SU-DHL-6 (cell line): ENCODE data around the gene MAP3K7CL.

ENCODE experiments used
- H2AFZ ChIP-seq: fragments of 200-600 bp; sonication (generic); 2 replicates; pipeline ENCODE4 v1.6.1; 2014; ENCODE audit warnings: low read depth, mild to moderate bottlenecking, moderate library complexity, mixed read lengths, antibody characterized with exemption, low read length; ENCODE audit not compliant: severe bottlenecking
- H3F3A ChIP-seq: fragments of 200-600 bp; shearing (Covaris generic); 2 replicates; pipeline ENCODE4 v1.6.0; 2016; ENCODE audit warnings: antibody characterized with exemption, mild to moderate bottlenecking; ENCODE audit not compliant: insufficient read depth
- H3K27ac ChIP-seq: fragments of 200-600 bp; sonication (generic); 2 replicates; pipeline ENCODE4 v1.5.1; 2016; ENCODE audit warnings: low read depth, mild to moderate bottlenecking, low read length, moderate library complexity, mixed read lengths
- H3K27me3 ChIP-seq: fragments of 200-600 bp; sonication (generic), shearing (Covaris generic); 2 replicates; pipeline ENCODE4 v1.6.0; 2014; ENCODE audit warnings: mild to moderate bottlenecking, low read length
- H3K36me3 ChIP-seq: fragments of 200-600 bp; sonication (generic); 2 replicates; pipeline ENCODE4 v1.6.1; 2014; ENCODE audit warnings: mild to moderate bottlenecking, low read length, mixed read lengths
- H3K4me2 ChIP-seq: fragments of 300-600, 200-600 bp; shearing (Covaris generic), sonication (generic); 2 replicates; pipeline ENCODE4 v1.6.0; 2014; ENCODE audit warnings: low read length, low read depth, mild to moderate bottlenecking; ENCODE audit not compliant: poor library complexity, severe bottlenecking
- H3K4me3 ChIP-seq: fragments of 200-600 bp; sonication (generic); 2 replicates; pipeline ENCODE4 v1.5.1; 2014; ENCODE audit warnings: antibody characterized with exemption, low read length, mild to moderate bottlenecking, mixed read lengths; ENCODE audit not compliant: insufficient read depth, poor library complexity, severe bottlenecking
- H3K79me2 ChIP-seq: fragments of 200-600 bp; sonication (generic); 2 replicates; pipeline ENCODE4 v1.6.1; 2014; ENCODE audit warnings: mild to moderate bottlenecking, low read length, moderate library complexity; ENCODE audit not compliant: insufficient read depth
- H3K9ac ChIP-seq: fragments of 200-600 bp; sonication (generic); 2 replicates; pipeline ENCODE4 v1.7.0; 2014; ENCODE audit warnings: mild to moderate bottlenecking, low read length
- H3K9me2 ChIP-seq: fragments of 200-600 bp; sonication (generic); replicated peaks from 2 replicates; pipeline ENCODE4 v1.6.1; 2014; ENCODE audit warnings: low read length; ENCODE audit not compliant: insufficient read depth
- H3K9me3 ChIP-seq: fragments of 200-600 bp; sonication (generic); 2 replicates; pipeline ENCODE4 v1.6.1; 2014; ENCODE audit warnings: low read length, mixed read lengths; ENCODE audit not compliant: insufficient read depth
- H4K20me1 ChIP-seq: fragments of 200-600 bp; sonication (generic); 2 replicates; pipeline ENCODE4 v1.6.1; 2014; ENCODE audit warnings: low read depth, mild to moderate bottlenecking, antibody characterized with exemption, low read length, moderate library complexity, mixed read lengths
- CTCF ChIP-seq: fragments of 200-600 bp; sonication (generic); IDR thresholded peaks from one replicate; pipeline ENCODE4 v1.5.1; 2017; ENCODE audit warnings: antibody characterized with exemption, mild to moderate bottlenecking, low read length, moderate library complexity; ENCODE audit not compliant: insufficient read depth, poor library complexity, severe bottlenecking
- EZH2phosphoT487 ChIP-seq: fragments of 200-600 bp; sonication (generic), shearing (Covaris generic); conservative IDR thresholded peaks from 2 replicates; pipeline ENCODE4 v1.6.1; 2018; ENCODE audit warnings: mild to moderate bottlenecking, antibody characterized with exemption, low read length, moderate library complexity, mixed read lengths

Gene MAP3K7CL

GRCh38 chr21:29182691-29183092 lies 52.2 kb downstream of the MAP3K7CL start:
- Histone ChIP-seq H2AFZ (no peak overlapping the region), H3K27ac (no peak overlapping the region), H3K9me3 (no peaks in the 10 kb centered on the region), H3K79me2 (no peaks in the 10 kb centered on the region), H3K9me2 (no peaks in the 10 kb centered on the region), H3K4me2 (no peak overlapping the region), H3K36me3 (no peaks in the 10 kb centered on the region), H3K27me3 (no peaks in the 10 kb centered on the region), H3K9ac (no peak overlapping the region), H4K20me1 (no peaks in the 10 kb centered on the region), H3K4me3 (no peak overlapping the region), H3F3A (no peaks in the 10 kb centered on the region)
- TF ChIP-seq EZH2phosphoT487 (no peak), CTCF (no peak)

- Histone ChIP-seq H2AFZ (no peak overlapping the region), H3K36me3 (no peaks in the 10 kb centered on the region), H3F3A (no peaks in the 10 kb centered on the region), H3K27me3 (no peaks in the 10 kb centered on the region), H4K20me1 (no peaks in the 10 kb centered on the region), H3K27ac (no peak overlapping the region), H3K9ac (no peak overlapping the region), H3K79me2 (no peaks in the 10 kb centered on the region), H3K9me3 (no peaks in the 10 kb centered on the region), H3K9me2 (no peaks in the 10 kb centered on the region), H3K4me2 (no peak overlapping the region), H3K4me3 (no peak overlapping the region)
- TF ChIP-seq CTCF = no peak
- no peak for TF ChIP-seq EZH2phosphoT487
These were observed 53.6 kb downstream of the MAP3K7CL start for GRCh38 chr21:29184037-29184436.

- no peaks in the 10 kb centered on the region for H3K9me2 ChIP-seq
- no peaks in the 10 kb centered on the region for H3F3A ChIP-seq
- TF ChIP-seq EZH2phosphoT487 (no peak), CTCF (no peak)
- H3K9me3 ChIP-seq = no peaks in the 10 kb centered on the region
- H3K27me3 ChIP-seq = no peaks in the 10 kb centered on the region
- H4K20me1 ChIP-seq = no peaks in the 10 kb centered on the region
- no peak overlapping the region for H3K4me2 ChIP-seq
- no peak overlapping the region for H3K27ac ChIP-seq
- no peak overlapping the region for H3K4me3 ChIP-seq
- no peaks in the 10 kb centered on the region for H3K79me2 ChIP-seq
- H2AFZ ChIP-seq = no peak overlapping the region
- H3K36me3 ChIP-seq = no peaks in the 10 kb centered on the region
- no peak overlapping the region for H3K9ac ChIP-seq
These were observed 54.7 kb downstream of the MAP3K7CL start for GRCh38 chr21:29185172-29185571.
